Measurements from ENCODE around the gene CRIP1. TPM values are rescaled to one million over a fixed set of nuclear protein-coding genes. Genes with fewer than 3 reads are reported as not detected.

Gene CRIP1
- total RNA-seq, 1 donor from 2014 or later, result 24.1 TPM

DNA sequence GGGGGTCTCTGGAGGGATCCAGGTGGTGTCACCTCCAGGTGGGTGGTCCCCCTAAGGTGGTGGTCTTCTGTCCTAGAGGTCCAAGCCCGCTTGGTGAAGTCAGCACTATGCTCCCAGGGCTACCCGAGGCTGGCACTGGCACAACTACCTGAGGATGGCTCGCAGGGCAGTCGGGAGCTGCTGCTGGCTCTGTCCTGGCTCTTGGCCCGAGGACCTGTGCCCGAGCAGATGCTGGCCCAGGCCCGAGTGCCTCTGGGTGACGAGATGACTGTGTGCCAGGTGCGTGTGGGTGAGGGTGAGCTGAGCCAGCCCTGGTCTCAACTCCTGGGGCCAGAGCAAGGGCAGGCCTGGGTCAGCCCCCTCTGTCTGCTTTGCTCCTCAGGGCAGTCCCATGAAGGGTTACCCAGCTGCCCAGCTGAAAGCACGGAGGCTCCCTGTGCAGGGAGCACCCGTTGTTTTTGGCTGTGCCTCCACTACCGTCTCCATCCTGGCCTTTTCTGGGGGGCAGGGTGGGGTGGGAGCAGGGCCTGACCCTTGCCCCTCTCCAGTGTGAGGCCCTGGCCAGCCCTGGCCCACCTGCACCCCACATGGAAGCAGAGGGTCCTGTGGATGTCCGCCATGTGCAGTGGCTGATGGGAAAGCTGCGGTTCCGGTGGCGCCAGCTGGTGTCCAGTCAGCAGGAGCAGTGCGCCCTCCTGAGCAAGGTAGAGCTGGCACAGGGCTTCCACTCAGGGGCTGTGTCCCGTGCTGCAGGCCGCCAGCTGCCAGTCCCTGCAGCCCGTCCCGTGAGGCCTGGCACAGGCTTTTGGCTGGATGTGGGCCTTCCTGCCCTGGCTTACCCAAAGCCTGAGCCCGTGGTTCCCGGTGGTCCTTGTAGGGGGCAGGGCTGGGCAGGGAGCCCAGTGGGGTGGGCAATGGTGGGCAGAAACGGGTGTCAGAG lies 5.6 kb downstream of the CRIP1 start:
- DNase-seq (ENCODE audit: low spot score), result no peak

DNA sequence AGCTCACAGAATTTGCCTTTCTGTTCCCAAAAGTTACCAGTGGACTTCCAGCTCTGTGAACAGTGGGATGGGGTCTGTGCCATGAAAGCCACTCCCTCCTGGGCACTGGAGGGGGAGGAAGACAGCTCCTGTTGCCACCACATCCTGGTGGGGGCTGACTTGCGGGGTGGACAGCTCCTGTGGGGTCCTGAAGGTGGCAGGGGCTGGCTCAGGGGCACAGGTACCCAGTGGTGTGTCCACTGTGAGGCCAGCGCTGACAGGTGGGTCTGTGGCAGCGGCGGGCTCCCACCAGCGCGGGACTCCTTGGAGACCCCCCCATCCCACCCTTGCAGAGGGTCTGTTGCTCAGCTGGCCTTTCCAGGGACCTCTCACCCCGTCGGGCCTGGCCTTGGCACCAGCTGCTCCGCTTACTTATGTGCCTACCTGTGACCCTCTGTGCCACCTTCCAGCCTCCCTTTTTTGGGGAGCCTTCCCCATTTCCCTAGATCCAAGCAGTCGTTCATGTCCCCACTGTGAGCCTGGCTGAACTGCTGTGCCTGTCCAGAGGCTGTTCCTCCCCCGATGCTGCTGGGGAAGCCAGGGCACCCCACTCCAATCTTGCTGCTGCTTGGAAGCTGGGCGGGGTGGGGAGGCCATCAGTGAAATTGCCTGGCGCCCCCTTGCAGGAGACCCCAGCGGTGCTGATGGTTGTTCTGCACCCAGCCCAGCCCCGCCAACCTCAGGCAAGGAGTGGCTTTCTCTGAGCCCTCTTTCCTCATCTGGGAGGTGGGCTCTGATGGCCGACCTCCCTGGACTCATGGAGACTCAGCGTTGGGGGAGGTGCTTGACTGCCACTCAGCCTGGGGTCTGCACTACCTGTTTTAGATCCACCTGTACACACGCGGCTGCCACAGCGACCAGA lies 6.5 kb downstream of the CRIP1 start:
- no peak for DNase-seq (ENCODE audit: low spot score)

DNA sequence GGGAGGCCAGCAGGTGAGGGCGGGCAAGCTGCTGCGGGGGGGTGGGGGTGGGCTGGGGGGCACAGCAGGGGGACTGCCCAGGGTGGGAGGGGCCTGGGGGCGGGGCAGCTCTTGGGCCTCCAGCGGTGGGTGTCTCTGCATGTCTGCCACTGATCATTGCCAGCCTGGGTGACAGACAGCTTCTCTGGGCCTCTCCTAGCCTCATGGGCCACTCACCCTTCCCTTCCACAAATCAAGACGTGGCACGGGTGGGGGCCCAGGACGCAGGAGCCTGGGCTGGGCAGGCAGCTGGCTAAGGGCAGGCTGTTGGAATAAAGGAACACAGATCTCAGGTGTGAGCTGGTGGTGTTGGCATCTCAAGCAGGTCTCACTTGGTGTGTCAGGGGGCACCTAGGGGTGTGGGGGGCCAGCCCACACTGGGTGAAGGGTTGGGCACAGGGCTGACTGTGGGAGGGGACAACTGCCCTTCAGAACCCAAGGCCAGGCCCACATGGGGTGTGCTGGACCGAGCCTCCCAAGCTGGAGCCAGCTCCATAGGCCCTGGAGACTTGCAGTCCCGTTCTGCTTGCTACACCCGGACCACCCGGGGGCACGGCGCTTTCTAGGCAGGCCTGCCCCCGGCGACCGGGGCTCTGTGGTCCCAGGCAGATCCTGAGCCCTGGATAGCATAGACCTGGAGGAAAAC lies 7.4 kb downstream of the CRIP1 start:
- DNase-seq (ENCODE audit: low spot score), result no peak

DNA sequence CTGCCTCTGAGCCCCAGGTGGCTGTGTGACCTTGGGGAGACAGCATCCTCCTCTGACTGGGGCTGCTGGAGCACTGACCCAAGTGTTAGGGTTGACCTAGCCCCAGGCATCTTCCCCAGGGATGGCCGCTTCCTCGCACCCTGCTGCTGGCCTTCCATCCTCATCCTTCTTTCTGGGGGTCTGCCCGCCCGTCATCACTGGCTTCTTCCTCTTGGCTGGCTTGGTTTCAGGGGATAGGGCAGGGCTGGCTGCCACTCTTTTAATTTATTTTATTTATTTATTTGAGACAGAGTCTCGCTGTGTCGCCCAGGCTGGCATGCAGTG lies 7.9 kb downstream of the CRIP1 start:
- DNase-seq (ENCODE audit: low spot score), result no peak

DNA sequence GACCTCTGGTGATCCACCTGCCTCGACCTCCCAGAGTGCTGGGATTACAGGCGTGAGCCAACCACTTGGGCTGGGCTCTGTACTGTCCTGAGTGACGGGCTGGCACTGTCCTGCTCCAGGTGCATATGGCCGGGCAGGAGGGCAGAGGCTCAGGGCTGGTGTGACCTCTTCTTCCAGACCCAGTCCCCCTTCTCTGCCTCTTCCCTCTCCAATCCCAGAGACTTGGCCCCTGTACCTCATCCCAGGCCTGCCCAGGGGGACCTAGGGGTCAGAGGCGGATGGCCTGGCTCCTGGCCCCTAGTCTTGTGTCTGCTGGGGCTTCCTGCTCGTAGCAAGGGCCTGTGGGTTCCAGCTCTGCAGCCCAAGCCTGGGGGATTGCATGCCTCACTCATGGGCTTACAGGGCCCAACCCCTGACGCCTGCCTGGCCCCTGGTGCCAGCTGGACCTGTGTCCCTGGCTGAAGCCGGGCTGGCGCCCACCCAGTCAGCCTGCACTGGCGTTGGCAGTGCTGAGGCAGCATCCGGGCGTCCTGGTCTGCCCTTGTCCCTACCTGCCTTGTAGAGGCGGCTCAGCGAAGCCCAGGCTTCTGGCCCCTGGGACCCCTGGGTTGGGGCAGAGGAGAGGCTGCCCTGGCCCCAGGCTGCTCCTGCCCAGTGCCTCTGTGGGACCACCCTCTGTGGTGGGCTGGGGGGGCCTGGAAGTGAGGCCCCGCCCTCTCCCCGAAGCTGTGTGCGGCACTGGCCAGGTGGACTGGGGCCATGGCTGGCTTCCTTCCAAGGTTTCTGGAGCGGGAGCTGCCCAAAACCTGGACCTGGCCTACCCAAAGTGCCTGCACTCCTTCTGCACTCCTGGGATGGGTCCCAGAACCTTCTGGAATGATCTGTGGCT lies 8.7 kb downstream of the CRIP1 start:
- DNase-seq (ENCODE audit: low spot score), result no peak

DNA sequence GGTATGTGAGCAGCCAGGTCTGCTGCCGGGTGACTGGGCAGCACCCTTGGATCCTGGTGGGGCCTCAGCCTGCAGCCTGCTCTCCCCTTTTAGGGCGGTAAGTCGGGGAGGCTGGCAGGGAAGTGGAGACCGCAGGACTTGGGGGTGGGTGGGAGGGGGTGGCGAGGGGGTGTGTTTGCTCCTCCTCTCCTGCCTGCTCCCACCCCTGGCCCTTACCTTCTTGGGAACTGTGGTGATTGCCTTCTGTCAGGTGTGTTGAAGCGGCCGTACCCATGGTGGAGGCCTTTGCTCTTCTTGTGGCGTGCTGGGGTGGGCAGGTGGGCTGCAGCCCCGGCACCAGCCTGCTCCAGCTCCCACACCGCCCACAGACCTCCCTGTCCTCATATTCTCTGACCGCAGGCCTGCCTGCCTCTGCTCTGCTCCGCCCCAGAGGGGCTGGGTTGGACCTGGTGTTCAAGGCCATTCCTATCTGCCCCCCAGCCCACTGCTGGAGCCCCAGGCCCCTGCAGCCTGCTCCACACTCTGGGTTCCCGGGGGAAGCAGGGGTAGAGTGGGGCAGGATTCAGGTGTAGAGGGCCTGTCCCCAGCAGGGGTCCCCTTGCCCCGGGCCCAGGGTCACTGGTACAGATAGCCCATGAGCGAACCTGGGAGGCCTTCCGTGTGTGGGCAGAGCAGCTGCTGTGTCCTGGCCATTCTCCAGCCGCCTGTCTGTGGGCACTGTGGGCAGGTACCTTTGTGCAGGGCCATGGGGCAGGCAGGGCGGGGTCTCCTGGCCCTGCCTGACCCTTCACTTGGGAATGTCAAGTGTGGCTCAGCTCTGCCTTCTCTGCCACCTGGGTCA lies 9.5 kb downstream of the CRIP1 start:
- DNase-seq (ENCODE audit: low spot score), result no peak

DNA sequence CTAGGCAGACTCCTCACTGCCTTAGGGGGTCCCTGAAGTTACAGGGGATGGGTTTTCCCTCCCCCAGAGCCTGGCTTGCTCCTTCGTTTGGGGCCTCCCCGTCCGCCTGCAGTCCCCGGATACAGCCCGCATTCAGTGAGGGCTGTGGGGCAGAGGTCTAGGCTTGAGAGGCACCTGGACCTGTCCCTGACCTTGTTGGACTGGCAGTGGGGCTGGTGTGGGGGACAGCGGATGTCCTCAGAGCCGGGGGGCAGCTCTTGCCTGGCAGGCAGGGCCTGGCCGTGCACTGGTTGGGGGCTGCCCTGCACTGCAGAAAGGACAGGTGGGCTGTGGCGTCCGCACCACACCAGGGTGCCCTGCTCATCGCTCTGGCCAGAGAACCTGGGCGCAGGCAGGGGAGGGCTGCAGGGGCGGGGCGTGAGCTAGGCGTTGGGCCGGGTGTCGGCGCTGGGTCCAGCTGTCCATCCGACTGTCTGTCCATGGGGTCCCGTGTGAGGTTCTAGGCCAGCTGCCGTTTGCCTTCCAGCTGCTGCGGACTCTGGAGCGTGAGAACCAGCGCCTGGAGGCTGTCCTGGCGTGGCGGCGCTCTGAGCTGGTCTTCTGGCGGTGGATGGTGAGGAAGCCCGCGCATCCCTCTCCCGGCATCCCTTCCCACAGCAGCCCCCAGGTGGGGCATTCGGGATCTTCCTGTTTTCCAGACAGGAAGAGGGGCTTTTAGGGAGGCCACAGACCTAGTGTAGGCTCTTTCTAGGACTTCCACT lies 10.3 kb downstream of the CRIP1 start:
- no peak for DNase-seq (ENCODE audit: low spot score)

DNA sequence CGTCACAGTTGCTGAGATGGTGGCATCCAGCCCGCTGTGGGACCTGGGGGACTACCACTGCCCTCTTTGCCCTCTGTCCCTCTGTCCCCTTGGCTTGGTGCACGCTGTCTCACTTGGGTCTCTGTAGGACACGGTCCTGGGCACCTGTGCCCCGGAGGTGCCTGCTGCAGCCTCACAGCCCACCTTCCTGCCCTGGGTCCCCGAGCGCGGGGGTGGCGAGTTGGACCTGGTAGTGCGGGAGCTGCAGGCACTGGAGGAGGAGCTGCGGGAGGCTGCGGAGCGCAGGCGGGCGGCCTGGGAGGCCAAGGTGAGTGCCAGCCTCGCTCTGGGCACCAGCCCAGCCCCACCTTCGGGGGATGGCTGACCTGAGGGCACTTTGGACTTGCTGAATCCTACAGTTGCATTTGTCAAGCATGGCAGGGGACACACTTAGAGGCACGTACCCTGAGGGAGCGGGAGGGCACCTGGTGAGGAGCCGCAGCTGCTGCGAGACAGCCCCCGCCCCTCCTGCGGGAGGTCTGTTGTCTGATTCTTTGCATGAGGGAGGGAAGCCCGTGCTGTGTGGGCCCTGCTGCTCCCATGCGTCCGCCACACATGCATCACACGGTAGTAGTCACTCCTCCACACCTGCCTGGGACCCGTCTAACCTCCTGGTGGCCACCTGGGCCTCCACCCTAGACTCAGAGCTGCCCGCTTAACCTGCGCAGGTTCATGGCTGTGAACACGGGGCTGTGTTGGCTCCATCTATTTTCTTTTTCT lies 11.2 kb downstream of the CRIP1 start:
- no peak for DNase-seq (ENCODE audit: low spot score)

DNA sequence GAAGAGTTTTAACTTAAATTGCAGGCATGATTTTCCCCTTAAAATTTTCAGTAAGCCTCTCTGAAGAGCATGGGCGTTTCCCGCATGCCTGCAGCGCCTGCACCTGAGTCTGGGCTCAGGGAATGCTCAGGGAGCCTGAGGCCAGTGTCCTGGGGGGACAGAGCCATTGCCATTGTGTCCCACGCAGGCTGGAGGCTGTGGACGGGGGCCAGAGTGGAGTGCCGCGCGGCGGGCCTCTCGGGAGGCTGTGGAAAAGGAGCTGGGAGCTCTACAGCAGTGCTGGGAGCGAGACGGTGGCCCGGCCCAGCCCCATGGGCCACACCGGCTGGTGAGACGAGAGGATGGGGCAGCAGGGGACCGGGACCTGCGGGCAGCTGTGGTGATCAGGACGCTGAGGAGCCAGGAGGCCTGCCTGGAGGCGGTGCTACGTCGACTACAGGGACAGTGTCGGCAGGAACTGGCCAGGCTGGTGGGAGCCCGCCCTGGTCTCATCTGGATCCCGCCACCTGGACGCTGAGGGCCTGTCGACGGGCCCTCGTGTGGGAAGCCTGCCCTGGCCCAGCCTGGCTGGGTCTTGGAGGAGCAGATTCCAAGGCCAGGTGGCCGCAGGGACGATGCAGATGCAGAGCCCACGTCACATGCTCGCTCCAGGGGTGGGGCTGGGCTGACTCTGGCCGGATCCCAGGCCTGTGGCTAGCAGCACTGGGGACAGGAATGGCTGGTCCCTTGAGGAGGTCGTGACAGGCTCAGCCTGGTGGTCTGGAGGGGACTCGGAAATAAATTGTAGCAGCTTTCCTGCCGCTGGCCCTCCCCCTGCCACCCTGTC lies 12.0 kb downstream of the CRIP1 start:
- no peak for DNase-seq (ENCODE audit: low spot score)

DNA sequence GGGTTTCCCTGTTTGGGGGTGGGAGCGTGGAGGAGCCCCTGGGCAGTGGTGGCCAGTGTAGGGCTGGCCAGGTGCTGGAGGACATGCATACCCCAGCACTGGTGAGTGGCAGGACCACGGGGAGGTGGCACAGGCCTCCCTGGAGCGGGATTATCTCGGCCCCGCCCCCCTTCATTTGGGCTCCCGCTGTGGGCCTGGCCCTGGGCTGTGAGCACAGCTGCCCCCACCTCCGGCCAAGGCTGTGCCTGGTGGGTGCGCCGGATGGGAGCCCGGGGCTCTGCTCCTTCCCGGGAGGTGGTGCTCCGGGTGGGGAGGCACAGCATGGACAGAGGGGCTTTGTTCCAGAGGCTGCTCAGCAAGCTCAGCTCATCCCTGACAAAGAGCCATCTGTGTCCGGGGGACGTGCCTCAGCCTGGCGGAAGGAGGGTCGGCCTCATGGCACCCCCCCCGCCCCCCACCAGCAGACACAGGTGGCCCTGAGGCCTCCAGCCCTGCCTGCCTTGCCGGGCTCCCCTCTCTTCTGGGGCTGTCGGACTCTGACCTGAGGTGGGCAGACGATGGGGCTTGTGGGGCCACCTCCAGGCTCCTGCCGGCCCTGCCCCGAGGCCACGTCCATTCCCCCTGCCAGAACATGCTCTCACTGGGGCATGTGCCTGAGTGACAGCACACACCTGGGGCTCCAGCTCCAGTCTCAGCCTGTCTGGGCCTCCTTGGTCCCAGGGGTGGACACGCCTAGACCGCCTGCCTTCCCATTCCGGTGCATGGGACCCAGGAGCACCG lies 12.8 kb downstream of the CRIP1 start:
- no peak for DNase-seq (ENCODE audit: low spot score)

DNA sequence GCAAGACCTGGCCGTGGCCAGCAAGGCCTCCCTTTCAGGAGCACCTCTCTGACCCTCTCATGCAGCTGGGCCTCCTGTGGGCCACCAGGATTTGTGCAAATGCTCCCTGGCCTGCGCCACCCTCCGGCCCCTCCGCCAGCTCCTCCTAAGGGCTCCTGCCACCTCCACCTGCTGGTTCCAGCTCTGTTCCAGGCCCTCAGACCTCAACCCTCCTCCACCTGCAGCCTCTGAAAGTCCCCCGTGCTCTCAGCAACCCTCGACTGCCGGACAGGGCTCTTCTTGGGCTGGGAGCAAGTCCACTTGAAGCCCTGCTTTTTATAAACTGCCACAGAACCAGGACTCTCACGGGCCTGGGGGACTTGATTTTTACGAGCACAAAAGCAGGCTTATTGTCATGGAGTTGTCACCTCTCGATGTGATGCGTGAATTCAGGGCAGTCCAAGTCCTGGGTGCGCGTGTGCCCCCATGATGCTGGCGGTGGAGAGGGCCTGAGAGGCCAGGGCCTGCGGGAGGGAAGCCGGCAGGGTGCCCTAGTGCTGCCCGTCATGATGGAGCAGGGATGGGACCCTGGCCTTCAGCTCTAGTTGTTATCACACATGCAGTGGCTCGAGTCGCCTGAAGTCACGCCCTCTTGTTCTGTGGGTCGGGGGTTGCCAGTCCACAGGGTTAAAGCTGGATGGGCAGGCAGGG lies 13.5 kb downstream of the CRIP1 start:
- DNase-seq (ENCODE audit: low spot score), result no peak

DNA sequence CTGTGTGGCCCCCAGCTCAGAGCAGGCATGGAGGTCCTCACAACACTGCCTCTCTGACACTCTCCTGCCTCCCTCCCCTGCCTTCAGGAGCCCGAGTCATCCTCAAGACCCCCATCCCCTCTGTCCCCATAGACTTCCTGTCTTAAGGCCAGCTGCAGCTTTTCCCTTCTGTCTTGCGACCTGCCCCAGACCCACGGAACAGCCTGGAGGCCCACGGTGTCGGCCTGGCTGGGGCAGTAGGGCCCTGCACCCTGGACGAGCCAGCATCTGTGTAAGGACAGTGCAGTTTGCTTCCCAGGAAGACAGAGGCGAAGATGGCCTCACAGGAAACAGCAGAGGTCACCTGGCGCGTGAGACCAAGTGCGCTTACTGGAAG lies 14.0 kb downstream of the CRIP1 start:
- no peak for DNase-seq (ENCODE audit: low spot score)

DNA sequence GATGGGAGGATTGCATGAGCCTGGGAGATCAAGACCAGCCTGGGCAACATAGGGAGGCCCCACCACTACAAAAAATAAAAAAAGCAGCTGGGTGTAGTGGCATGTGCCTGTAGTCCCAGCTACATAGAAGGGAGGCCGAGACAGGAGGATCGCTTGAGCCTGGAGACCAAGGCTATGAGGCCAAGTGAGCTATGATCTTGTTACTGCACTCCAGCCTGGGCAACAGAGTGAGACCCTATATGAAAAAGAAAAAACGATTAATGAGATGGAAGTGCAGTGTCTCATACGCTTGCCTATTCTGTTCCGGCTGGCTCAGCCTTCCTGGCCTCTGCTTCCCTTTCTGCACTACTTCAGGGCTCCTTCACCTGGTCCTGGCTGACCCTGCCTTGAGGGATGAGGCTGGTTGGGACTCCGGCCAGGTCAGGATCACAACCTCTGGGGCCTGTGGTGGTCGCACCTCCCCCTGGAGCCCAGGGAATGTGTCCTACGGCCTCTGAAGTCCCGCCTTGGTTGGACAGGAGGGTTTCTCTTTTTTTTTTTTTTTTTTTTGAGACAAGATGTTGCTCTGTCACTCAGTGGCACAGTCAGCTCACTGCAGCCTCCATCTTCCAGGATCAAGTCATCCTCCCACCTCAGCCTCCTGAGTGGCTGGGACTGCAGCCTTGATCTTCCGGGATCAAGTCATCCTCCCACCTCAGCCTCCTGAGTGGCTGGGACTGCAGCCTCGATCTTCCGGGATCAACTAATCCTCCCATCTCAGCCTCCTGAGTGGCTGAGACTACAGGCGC lies 15.0 kb downstream of the CRIP1 start:
- DNase-seq (ENCODE audit: low spot score), result no peak

DNA sequence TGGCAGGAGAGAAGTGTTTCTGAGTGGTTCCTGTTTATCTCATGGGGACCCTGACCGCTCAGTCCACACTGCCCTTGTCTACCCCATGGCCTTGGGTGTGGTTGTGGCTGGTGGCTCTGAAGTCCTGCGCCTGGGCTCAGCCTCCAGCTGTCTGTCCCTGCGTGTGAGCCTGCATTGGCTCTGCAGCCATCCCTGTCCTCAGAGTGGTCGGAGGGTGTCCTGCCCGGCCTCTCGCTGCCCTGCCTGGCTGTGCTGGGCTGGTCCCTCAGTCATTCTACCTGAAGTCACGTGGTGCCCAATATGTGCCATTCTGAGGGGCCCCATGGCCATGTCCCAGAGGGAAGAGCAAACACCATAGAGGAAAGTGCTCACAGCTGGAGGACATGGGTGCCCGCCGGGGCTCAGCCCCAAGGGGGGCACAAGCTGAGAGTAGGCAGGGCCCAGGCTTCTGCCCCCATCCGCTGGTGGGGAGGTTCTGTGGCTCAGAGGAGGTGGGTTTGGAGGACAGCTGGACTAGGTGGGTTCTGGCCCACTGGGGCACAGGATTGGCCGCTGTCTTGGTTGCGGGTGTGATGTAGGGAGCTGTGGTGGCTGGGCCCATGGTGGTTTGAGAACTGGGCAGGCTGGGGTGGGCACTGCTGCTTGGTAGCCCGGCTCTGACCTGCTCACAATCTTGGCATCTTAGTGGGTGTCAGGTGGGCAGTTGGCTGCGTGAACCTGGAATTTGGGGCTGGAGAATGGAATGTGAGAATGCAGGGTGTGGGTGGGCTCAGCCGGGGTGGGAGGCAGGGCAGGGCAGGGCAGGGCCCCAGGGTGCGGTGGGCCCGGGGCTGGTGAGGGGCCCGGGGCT lies 16.0 kb downstream of the CRIP1 start:
- no peak for DNase-seq (ENCODE audit: low spot score)

DNA sequence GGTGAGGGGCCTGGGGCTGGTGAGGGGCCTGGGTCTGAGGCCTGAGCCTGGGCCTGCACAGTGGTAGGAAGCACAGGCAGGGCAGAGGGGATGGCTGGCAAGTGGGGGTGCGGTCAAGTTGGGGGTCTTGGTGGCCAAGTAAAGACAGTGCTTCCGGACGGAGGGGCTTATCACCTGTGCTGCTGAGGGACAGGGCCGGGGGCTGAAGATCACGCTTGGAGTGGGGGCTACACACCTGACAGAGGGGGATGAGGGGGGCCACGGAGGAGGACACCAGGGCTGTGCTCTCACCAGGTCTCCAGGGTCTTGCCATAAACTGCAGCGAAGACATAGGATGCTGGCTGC lies 16.6 kb downstream of the CRIP1 start:
- no peak for DNase-seq (ENCODE audit: low spot score)
